Endothelial cell of umbilical vein (primary cell): ENCODE results near the gene PGAM2. TPM values are rescaled to one million over a fixed set of nuclear protein-coding genes. Genes with fewer than 3 reads are reported as not detected.

ENCODE experiments used
- BruUV-seq: library from RNA; stranded (reverse); fragments of 400-500 nt; replicated peaks from 2 replicates; lab custom pipeline; 2021; lab: Mats Ljungman, UMichigan
- CTCF ChIA-PET: fragments of 300-600, 350-600 bp; sonication (Branson Sonifier 250); formaldehyde crosslinking; loops from one replicate; lab custom pipeline; 2021; ENCODE audit warnings: antibody characterized with exemption, inconsistent platforms; lab: Charles Lee
- POLR2A ChIA-PET: fragments of 300-600, 350-600 bp; sonication (Branson Sonifier 250); formaldehyde crosslinking; loops from one replicate; lab custom pipeline; 2021; ENCODE audit warnings: antibody characterized with exemption, inconsistent platforms; lab: Charles Lee
- DNase-seq: peaks from one replicate; pipeline ENCODE4 v3.0.0-alpha.2; 2011; ENCODE audit warnings: low read depth, low spot score
- FAIRE-seq: peaks from 2 replicates; lab custom pipeline; 2011; peaks lifted over from hg19 to GRCh38; lab: Jason Lieb, UNC
- H2AFZ ChIP-seq: 2 replicates; pipeline ENCODE4 v1.6.0; 2012; ENCODE audit warnings: low read depth, low read length, control low read depth, inconsistent platforms
- H3K27ac ChIP-seq: 2 replicates; pipeline ENCODE4 v1.5.1; 2011; ENCODE audit warnings: low read depth, mild to moderate bottlenecking, control low read depth, low read length, moderate library complexity; ENCODE audit not compliant: insufficient read depth
- H3K27me3 ChIP-seq, 2 experiments: 2 replicates each; pipeline versions ENCODE4 v1.6.0 to v1.6.1; 2011; ENCODE audit warnings: low read length in 2 of 2, mixed read lengths in 1 of 2; ENCODE audit not compliant: control insufficient read depth in 2 of 2, insufficient read depth in 2 of 2
- H3K36me3 ChIP-seq, 2 experiments: 2 replicates in 1 of 2; 3 replicates in 1 of 2; pipeline ENCODE4 v1.5.1; 2011; ENCODE audit warnings: low read length in 2 of 2, mild to moderate bottlenecking in 1 of 2, moderate library complexity in 1 of 2; ENCODE audit not compliant: control insufficient read depth in 2 of 2, insufficient read depth in 2 of 2; ENCODE audit errors: extremely low read depth in 1 of 2
- H3K4me1 ChIP-seq: 3 replicates; pipeline ENCODE4 v1.5.1; 2011; ENCODE audit warnings: mild to moderate bottlenecking, low read length; ENCODE audit not compliant: control insufficient read depth, insufficient read depth; ENCODE audit errors: extremely low read depth
- H3K4me2 ChIP-seq: 2 replicates; pipeline ENCODE4 v1.6.1; 2011; ENCODE audit warnings: low read length, control low read depth, mixed read lengths; ENCODE audit not compliant: insufficient read depth
- H3K4me3 ChIP-seq, 3 experiments: fragments of 200-600 bp in 1 of 3; sonication (generic), shearing (Covaris generic) in 1 of 3; replicated peaks in 1 of 3; 2 replicates each; pipeline ENCODE4 v1.5.1; 2011 to 2016; ENCODE audit warnings: control low read depth in 3 of 3, low read length in 3 of 3, mild to moderate bottlenecking in 2 of 3, inconsistent platforms in 1 of 3, low read depth in 1 of 3, moderate library complexity in 1 of 3; ENCODE audit not compliant: insufficient read depth in 1 of 3
- H3K79me2 ChIP-seq: 2 replicates; pipeline ENCODE4 v1.6.0; 2012; ENCODE audit warnings: low read length, inconsistent platforms; ENCODE audit not compliant: control insufficient read depth, insufficient read depth
- H3K9ac ChIP-seq: replicated peaks from 2 replicates; pipeline ENCODE3; 2011; ENCODE audit warnings: low read length, control low read depth; ENCODE audit not compliant: insufficient read depth; ENCODE audit errors: extremely low read depth
- H3K9me1 ChIP-seq: replicated peaks from 3 replicates; pipeline ENCODE4 v1.6.0; 2011; ENCODE audit warnings: mild to moderate bottlenecking, low read length; ENCODE audit not compliant: control insufficient read depth, insufficient read depth; ENCODE audit errors: extremely low read depth
- H3K9me3 ChIP-seq: replicated peaks from 2 replicates; pipeline ENCODE4 v1.5.1; 2012; ENCODE audit warnings: low read length, inconsistent platforms; ENCODE audit not compliant: control insufficient read depth, insufficient read depth
- H4K20me1 ChIP-seq: replicated peaks from 2 replicates; pipeline ENCODE3; 2011; ENCODE audit warnings: mild to moderate bottlenecking, low read length; ENCODE audit not compliant: control insufficient read depth, insufficient read depth; ENCODE audit errors: extremely low read depth
- CTCF ChIP-seq, 2 donors: IDR thresholded peaks; 1 replicate in 1 of 2; 2 replicates in 1 of 2; pipeline ENCODE4 v1.5.1; 2011; ENCODE audit warnings: low read length in 2 of 2, mild to moderate bottlenecking in 2 of 2, moderate library complexity in 2 of 2, control low read depth in 1 of 2, inconsistent platforms in 1 of 2, low read depth in 1 of 2; ENCODE audit not compliant: insufficient read depth in 1 of 2; ENCODE audit errors: extremely low read depth in 1 of 2
- EZH2 ChIP-seq: IDR thresholded peaks from 2 replicates; pipeline ENCODE4 v1.6.1; 2012; ENCODE audit warnings: borderline replicate concordance, low read depth, mild to moderate bottlenecking, moderate library complexity, low read length, inconsistent platforms; ENCODE audit not compliant: severe bottlenecking
- FOS ChIP-seq: IDR thresholded peaks from 2 replicates; pipeline ENCODE4 v1.6.1; 2011; ENCODE audit warnings: mild to moderate bottlenecking, low read length, moderate library complexity, borderline replicate concordance; ENCODE audit not compliant: insufficient read depth
- GATA2 ChIP-seq: IDR thresholded peaks from 2 replicates; pipeline ENCODE4 v1.7.0; 2011; ENCODE audit warnings: low read depth, mild to moderate bottlenecking, moderate library complexity, mixed read lengths, low read length; ENCODE audit not compliant: insufficient read length, insufficient read depth
- JUN ChIP-seq: IDR thresholded peaks from 2 replicates; pipeline ENCODE4 v1.6.1; 2011; ENCODE audit warnings: borderline replicate concordance, low read depth; ENCODE audit not compliant: insufficient read length, insufficient read depth
- MAX ChIP-seq: IDR thresholded peaks from 2 replicates; pipeline ENCODE4 v1.6.1; 2011; ENCODE audit not compliant: insufficient read depth, insufficient read length
- MYC ChIP-seq: IDR thresholded peaks from one replicate; pipeline ENCODE4 v1.6.1; 2011; ENCODE audit warnings: mild to moderate bottlenecking, low read depth, low read length
- POLR2A ChIP-seq: IDR thresholded peaks from 2 replicates; pipeline ENCODE4 v1.6.1; 2012; ENCODE audit warnings: low read depth, mild to moderate bottlenecking, control low read depth, low read length
- POLR2AphosphoS5 ChIP-seq: IDR thresholded peaks from 2 replicates; pipeline ENCODE4 v1.6.1; 2012; ENCODE audit warnings: low read depth, mild to moderate bottlenecking, control low read depth, low read length, moderate library complexity; ENCODE audit not compliant: insufficient read depth
- dilution Hi-C: fragments of 300-500 bp; cut with MboI; formaldehyde crosslinking; loops from one replicate; pipeline ENCODE4 v1.15.0; 2019; ENCODE audit warnings: low sequenced_read_pairs; ENCODE audit not compliant: extremely low pct_ligation_motif_present
- intact Hi-C: fragments of 100-400 bp; cut with micrococcal nuclease; formaldehyde crosslinking; loops from one replicate; pipeline ENCODE4 v1.10.0; 2022
- polyA plus RNA-seq, 4 experiments: library from polyadenylated mRNA; depleted of rRNA in 3 of 4; stranded (reverse) in 3 of 4; unstranded in 1 of 4; fragments of >200 nt; gene quantifications; 2 replicates each; pipeline versions ENCODE4 v1.2.1 to v1.2.3, GENCODE V29; 2011 to 2012; ENCODE audit warnings: missing spikeins in 1 of 4
- total RNA-seq: library from RNA; stranded (reverse); gene quantifications from 2 replicates; pipeline ENCODE4 v1.2.3, GENCODE V29; 2021

The PGAM2 gene
- total and polyA plus RNA-seq, 2 donors (not counting 3 experiments of a cell fraction or from before 2014, with no cell fraction given) = 0.19 TPM; not detected in 1

GRCh38 chr7:44113764-44114354, 48.5 kb upstream of the PGAM2 start:
- Histone ChIP-seq H3K9ac (no peak overlapping the region), H3K9me3 (no peaks in the 10 kb centered on the region), H3K79me2 (no peaks in the 10 kb centered on the region), H3K4me1 (no peaks in the 10 kb centered on the region), H3K9me1 (no peaks in the 10 kb centered on the region), H2AFZ (no peak overlapping the region), H4K20me1 (no peaks in the 10 kb centered on the region), H3K27me3 (no peaks in the 10 kb centered on the region), H3K4me3 (no peak overlapping the region), H3K27ac (no peak overlapping the region), H3K36me3 (peaks cover 3 to 24% of the 10 kb centered on the region in 2 experiments), H3K4me2 (no peak overlapping the region)
- DNase-seq (no peak), FAIRE-seq (no peak)
- intact Hi-C loops (no loop called here), dilution Hi-C loops (no loop called here)
- ChIA-PET POLR2A (no interaction called here), CTCF (interaction anchor here (0.9 to 1.3 kb wide), 2 partner anchors 9 to 41 kb away, joined by 3 read pairs; partner anchors contain the start of gene POLD2)
- BruUV-seq = TSS peak; percentile 76
- no peak for TF ChIP-seq FOS
- no peak for TF ChIP-seq CTCF (IDR thresholded peaks at IDR 0.05; ENCODE audit: extremely low read depth in 1 of 2, insufficient read depth in 1 of 2, low read depth in 1 of 2, low read length in 2 of 2)
- no peak for TF ChIP-seq JUN
- no peak for TF ChIP-seq MAX
- TF ChIP-seq MYC = no peak
- no peak for TF ChIP-seq POLR2AphosphoS5
- no peak for TF ChIP-seq GATA2
- TF ChIP-seq EZH2 = no peak
- TF ChIP-seq POLR2A = no peak
